Muscle of leg (tissue), 11 donors: Measurements from ENCODE around the gene WIZ. TPM values are rescaled to one million over a fixed set of nuclear protein-coding genes. Genes with fewer than 3 reads are reported as not detected.
"Not testable (repeated sequence)": the region's sequence is repeated elsewhere in the genome, so short reads cannot be mapped to it uniquely, and the experiment has no call there.

Experiments used
- DNase-seq: peaks from one replicate; pipeline ENCODE4 v3.0.0; 2013
- H3K27ac ChIP-seq: one replicate; pipeline ENCODE4 v1.5.1; 2013; ENCODE audit warnings: mild to moderate bottlenecking, low read length, control low read depth
- H3K27me3 ChIP-seq: one replicate; pipeline ENCODE4 v1.6.1; 2013; ENCODE audit warnings: low read length; ENCODE audit not compliant: control insufficient read depth, insufficient read depth
- H3K36me3 ChIP-seq: one replicate; pipeline ENCODE4 v1.6.1; 2013; ENCODE audit warnings: low read length; ENCODE audit not compliant: control insufficient read depth, insufficient read depth
- H3K4me1 ChIP-seq: one replicate; pipeline ENCODE4 v1.6.1; 2013; ENCODE audit warnings: low read length; ENCODE audit not compliant: control insufficient read depth, insufficient read depth
- H3K4me3 ChIP-seq: one replicate; pipeline ENCODE4 v1.5.1; 2013; ENCODE audit warnings: low read length, control low read depth
- H3K9me3 ChIP-seq: replicated peaks from 2 replicates; pipeline ENCODE4 v1.6.1; 2013; ENCODE audit warnings: low read depth, low read length; ENCODE audit not compliant: control insufficient read depth
- WGBS: methylation state at CpG from one replicate; pipeline ENCODE4 v1.1.5; 2013; ENCODE audit warnings: missing lambda C conversion rate; ENCODE audit not compliant: insufficient coverage; 5-methylcytosine and 5-hydroxymethylcytosine counted together
- polyA plus RNA-seq, 8 donors: library from polyadenylated mRNA; unstranded; fragments of 120-200 nt; gene quantifications; one replicate each; pipeline versions ENCODE4 v1.2.1 to v1.2.3, GENCODE V29; 2013; ENCODE audit warnings: inconsistent platforms in 1 of 8, low replicate concordance in 1 of 8; ENCODE audit not compliant: insufficient read length in 8 of 8, insufficient read depth in 1 of 8
- total RNA-seq: library from RNA; stranded (reverse); fragments of 120-200 nt; gene quantifications from one replicate; pipeline ENCODE4 v1.2.4, GENCODE V29; 2013

The WIZ gene
- total and polyA plus RNA-seq, 9 donors, result 6.8 to 38.1 (median 31.7) TPM

DNA sequence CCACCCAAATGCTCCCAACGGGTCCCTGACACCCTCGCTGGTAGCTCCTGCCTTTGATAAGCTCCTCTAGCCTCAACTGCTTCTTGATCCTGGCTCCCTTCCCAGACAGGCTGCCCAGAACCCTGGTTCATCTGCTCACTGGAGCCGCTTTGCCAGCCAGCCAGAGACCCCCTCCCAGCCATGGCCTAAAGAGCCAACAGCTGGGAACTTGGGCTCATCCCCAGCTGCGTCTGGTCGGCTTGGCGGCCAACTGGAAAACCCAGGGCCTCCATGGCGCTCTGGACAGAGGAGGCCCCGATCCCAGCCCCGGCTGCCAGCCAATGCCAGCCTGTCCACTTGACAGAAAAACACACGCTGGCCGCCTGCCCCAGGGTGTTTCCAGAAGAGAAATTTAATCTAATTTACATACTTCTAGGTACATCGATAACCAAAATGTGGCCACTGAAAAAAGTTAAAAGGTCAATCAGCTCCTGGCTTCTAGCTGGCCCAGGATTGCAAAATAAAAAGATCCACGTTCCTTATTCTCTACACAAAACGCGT is 28.0 kb downstream of the WIZ start:
- Histone ChIP-seq H3K4me3 (no peak overlapping the region), H3K36me3 (peaks cover 43% of the 10 kb centered on the region), H3K4me1 (peaks cover 43% of the 10 kb centered on the region), H3K27me3 (no peaks in the 10 kb centered on the region), H3K27ac (peak overlapping the region; percentile 82), H3K9me3 (peaks cover 5% of the 10 kb centered on the region)
- peak; percentile 93 for DNase-seq
- 69% methylated on average over 12 of the region's 15 CpGs for WGBS

DNA sequence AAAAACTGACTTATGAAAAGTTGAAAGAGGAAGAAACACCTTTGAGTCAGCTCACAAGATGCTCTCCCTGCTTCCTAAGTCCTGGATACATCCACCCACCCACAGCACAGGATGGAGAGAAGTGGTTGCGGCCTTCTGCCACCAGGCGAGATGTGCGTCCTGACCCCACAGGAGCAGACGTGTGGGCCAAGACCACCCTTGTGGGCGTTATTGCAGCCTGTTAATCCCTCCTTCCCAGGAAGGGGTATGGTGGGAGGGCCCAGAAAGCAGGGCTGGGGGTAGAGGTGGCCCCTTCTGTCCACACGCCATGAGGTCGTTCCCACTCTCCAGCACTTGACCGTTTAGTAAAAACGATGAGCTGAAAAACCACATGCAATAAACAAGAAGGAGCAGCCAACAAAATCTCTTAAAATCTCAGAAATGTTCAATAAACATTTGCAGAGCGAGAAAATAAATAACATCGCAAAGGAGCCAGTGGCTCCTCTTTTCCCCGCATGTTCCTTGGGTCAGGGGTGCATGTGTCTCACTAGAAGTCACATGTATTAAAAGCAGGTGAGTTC is 28.5 kb downstream of the WIZ start:
- Histone ChIP-seq H3K36me3 (peaks cover 42% of the 10 kb centered on the region), H3K9me3 (peaks cover 5% of the 10 kb centered on the region), H3K4me3 (no peak overlapping the region), H3K27me3 (no peaks in the 10 kb centered on the region), H3K27ac (peak overlapping the region; percentile 82), H3K4me1 (peaks cover 45% of the 10 kb centered on the region)
- no peak for DNase-seq
- 89% methylated on average over 2 of the region's 12 CpGs for WGBS

DNA sequence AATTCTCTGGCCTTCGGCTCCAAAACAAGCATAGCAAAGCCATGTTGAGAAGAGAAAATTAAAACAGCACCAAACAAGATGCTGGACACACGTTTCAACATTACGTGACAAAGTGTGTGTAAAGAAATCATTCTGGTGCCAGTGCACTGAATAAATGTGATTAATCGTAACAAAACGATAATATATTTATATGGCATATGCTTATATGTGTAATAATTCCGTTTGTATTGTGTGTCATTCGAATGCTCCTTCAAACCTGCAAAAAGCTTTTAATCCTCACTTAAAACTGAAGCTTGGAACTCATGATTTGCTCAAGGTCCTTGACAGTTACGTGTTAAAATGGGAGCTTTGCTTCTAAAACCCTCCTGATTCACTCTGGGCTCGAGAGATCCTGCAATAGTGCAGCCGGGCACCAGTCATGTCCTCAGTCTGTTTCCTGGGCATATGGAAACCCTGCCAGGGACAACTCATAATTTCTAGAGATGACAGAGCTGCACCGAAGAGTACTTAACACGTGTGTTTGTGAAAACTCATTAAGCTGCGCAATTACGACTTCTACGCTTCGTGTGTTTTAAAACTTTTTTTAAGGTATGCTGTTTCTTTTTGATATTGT is 30.2 kb downstream of the WIZ start:
- Histone ChIP-seq H3K4me3 (peak overlapping the region; percentile 40), H3K9me3 (peaks cover 5% of the 10 kb centered on the region), H3K36me3 (peaks cover 39% of the 10 kb centered on the region), H3K27ac (no peak overlapping the region), H3K27me3 (no peaks in the 10 kb centered on the region), H3K4me1 (peaks cover 45% of the 10 kb centered on the region)
- 36% methylated on average over 5 of the region's 16 CpGs for WGBS
- no peak for DNase-seq

DNA sequence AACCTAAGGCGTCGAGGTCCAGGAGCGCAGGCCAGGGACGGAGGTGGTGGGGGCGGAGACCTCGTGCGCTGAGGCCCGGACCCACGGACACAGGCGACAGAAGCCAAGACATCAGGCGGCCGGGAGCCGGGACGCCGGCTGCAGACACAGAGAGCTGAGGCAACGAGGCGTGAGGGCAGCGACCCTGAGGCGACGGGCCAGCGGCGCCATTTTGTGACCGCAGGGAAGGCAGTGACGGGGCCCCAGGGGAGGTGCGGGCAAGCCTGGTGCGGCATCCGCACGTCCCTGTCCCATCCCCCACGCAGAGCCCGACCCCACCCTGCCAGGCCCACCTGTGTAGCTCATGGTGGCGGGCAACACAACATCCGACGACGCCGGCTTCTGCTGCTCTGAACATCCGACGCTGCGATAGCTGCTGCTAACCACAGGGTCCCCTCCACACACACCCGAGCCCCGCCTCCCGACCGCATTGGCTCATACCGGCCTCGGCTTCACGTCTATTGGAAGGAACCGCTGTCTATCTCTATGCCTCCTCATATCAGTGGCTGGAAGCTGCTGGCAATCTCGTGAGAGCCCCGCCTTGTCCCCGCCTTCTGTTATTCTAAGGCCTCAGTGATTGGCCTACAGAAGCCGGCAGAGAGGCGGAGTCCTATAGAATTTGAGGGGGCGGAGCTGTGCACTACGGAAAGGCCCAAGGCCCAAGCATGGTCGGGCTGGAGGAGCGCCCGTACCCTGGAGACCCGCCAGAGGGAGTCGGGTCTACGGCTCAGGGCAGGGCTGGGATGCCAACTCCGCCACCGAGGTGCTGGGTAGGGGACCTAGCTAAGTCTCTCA is 31.0 kb downstream of the WIZ start, which contains the start of gene AKAP8L:
Gene AKAP8L, minus strand, starts transcription at position 410 of the 834 bp plus-strand sequence. Its CDS starts 65 bp downstream, at position 345.
- Histone ChIP-seq H3K4me1 (peaks cover 46% of the 10 kb centered on the region), H3K4me3 (peak within 1 kb of the TSS; percentile 99), H3K27me3 (no peaks in the 10 kb centered on the region), H3K36me3 (peaks cover 32% of the 10 kb centered on the region), H3K9me3 (peaks cover 5% of the 10 kb centered on the region), H3K27ac (peak within 1 kb of the TSS; percentile 91)
- DNase-seq, result peak; percentile 100
- 0% methylated on average over 60 of the region's 61 CpGs for WGBS

DNA sequence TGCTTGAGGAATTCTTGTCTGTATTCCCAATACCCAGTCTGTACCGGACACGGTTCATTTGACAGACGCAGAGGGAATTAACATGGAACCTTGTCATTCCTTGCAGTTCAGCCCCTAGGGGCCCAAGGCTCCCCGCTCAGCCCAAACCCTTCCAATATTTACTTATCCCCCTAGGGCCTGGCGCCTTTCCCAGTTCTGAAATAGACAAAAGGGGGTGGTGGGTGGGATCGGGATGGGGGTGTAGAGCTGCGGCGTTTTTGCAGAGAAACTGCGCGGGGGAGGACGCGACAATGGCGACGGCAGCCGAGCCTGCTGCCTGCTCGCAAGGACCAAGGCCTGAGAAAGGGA is 31.6 kb downstream of the WIZ start:
- peaks cover 26% of the 10 kb centered on the region for H3K36me3 ChIP-seq
- under 1% methylated on average over 14 of the region's 16 CpGs for WGBS
- H3K27me3 ChIP-seq, result no peaks in the 10 kb centered on the region
- peaks cover 52% of the 10 kb centered on the region for H3K4me1 ChIP-seq
- peak overlapping the region; percentile 99 for H3K4me3 ChIP-seq
- peak overlapping the region; percentile 91 for H3K27ac ChIP-seq
- peaks cover 1% of the 10 kb centered on the region for H3K9me3 ChIP-seq
- DNase-seq, result peak; percentile 60

DNA sequence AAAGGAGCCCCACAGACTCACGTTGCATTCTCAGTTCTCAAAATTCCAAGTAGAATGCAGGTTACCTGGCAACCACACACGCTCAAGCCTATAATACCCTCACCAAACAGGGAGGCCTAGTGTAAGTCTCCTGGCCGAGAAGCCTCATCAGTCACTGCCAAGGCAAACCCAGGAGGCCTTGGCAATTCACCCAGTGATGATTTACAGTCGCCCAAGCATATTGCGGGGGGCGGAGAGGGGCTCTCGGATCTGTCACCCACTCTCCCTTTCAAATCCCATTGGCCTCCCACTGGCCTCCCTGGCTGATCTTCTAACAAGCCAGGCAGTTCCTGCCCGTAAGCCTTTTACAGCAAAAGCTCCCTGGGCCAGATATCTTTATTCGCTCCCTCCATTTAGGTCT is 32.1 kb downstream of the WIZ start:
- WGBS, result 19% methylated on average over 9 of the region's 9 CpGs
- H3K36me3 ChIP-seq, result peaks cover 21% of the 10 kb centered on the region
- H3K9me3 ChIP-seq, result no peaks in the 10 kb centered on the region
- peak overlapping the region; percentile 91 for H3K27ac ChIP-seq
- DNase-seq, result peak; percentile 27
- H3K4me1 ChIP-seq, result peaks cover 55% of the 10 kb centered on the region
- no peaks in the 10 kb centered on the region for H3K27me3 ChIP-seq
- H3K4me3 ChIP-seq, result peak overlapping the region; percentile 99

- Histone ChIP-seq H3K27ac (peak overlapping the region; percentile 57), H3K4me3 (no peak overlapping the region), H3K9me3 (no peaks in the 10 kb centered on the region), H3K4me1 (peaks cover 33% of the 10 kb centered on the region), H3K27me3 (no peaks in the 10 kb centered on the region), H3K36me3 (peaks cover 34% of the 10 kb centered on the region)
- WGBS, result 55% methylated on average over 3 of the region's 4 CpGs
- DNase-seq, result no peak
Measured at GRCh38 chr19:15412832-15413231, 36.9 kb downstream of the WIZ start.

DNA sequence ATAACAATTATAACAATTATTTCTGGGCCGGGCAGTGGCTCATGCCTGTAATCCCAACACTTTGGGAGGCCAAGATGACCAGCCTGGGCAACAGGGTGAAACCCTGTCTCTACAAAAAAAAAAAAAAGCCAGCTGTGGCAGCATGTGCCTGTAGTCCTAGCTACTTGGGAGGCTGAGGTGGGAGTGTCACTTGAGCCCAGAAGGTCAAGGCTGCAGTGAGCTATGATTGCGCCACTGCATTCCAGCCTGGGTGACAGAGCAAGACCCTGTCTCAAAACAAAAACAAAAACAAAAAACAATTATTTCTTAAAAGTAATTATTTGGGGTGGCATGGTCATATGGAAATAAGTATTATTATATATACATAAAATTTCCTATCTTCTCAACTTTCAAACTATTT is 38.4 kb downstream of the WIZ start:
- Histone ChIP-seq H3K4me1 (peaks cover 22% of the 10 kb centered on the region), H3K36me3 (peaks cover 29% of the 10 kb centered on the region)
- not testable (repeated sequence) for H3K27me3 ChIP-seq, H3K4me3 ChIP-seq, H3K9me3 ChIP-seq, H3K27ac ChIP-seq, DNase-seq
- no CpG with 5 or more reads among the region's 2 CpGs for WGBS

GRCh38 chr19:15404780-15405211 is 45.0 kb downstream of the WIZ start:
- no peak for DNase-seq
- H3K36me3 ChIP-seq, result peaks cover 54% of the 10 kb centered on the region
- peaks cover 35% of the 10 kb centered on the region for H3K4me1 ChIP-seq
- no peaks in the 10 kb centered on the region for H3K27me3 ChIP-seq
- WGBS, result 42% methylated on average over 2 of the region's 3 CpGs
- no peak overlapping the region for H3K27ac ChIP-seq
- H3K9me3 ChIP-seq, result no peaks in the 10 kb centered on the region
- no peak overlapping the region for H3K4me3 ChIP-seq
